PC-9 (cell line): ENCODE results near the gene CCDC192. TPM values are rescaled to one million over a fixed set of nuclear protein-coding genes. Genes with fewer than 3 reads are reported as not detected.

Experiments used
- BruUV-seq: library from RNA; stranded (reverse); fragments of 400-500 nt; replicated peaks from 2 replicates; lab custom pipeline; 2021; lab: Mats Ljungman, UMichigan
- CTCF ChIA-PET: fragments of 300-600 bp; sonication (Branson Sonifier 250); formaldehyde crosslinking; loops from one replicate; lab custom pipeline; 2022; ENCODE audit warnings: antibody characterized with exemption; lab: Charles Lee
- POLR2A ChIA-PET: fragments of 300-600 bp; sonication (Branson Sonifier 250); formaldehyde crosslinking; loops from one replicate; lab custom pipeline; 2022; ENCODE audit warnings: antibody characterized with exemption; ENCODE audit not compliant: unreplicated experiment; lab: Charles Lee
- DNase-seq, 2 experiments: peaks; one replicate each; pipeline versions ENCODE4 v3.0.0 to v3.0.0-alpha.2; 2015 to 2022; ENCODE audit warnings: mixed read lengths in 1 of 2
- H2AFZ ChIP-seq: fragments of 200-600 bp; sonication (generic); 2 replicates; pipeline ENCODE4 v1.8.1; 2017; ENCODE audit warnings: antibody characterized with exemption
- H3F3A ChIP-seq: fragments of 200-600 bp; sonication (generic); 2 replicates; pipeline ENCODE4 v1.8.1; 2017; ENCODE audit warnings: antibody characterized with exemption, mild to moderate bottlenecking, low read depth; ENCODE audit not compliant: insufficient read depth
- H3K27ac ChIP-seq: fragments of 200-600 bp; sonication (generic); 2 replicates; pipeline ENCODE4 v1.6.1; 2016; ENCODE audit warnings: mixed run types
- H3K27me3 ChIP-seq: fragments of 200-600 bp; sonication (generic); 2 replicates; pipeline ENCODE4 v1.6.1; 2016; ENCODE audit warnings: low read depth, mixed run types; ENCODE audit not compliant: insufficient read depth
- H3K36me3 ChIP-seq: fragments of 200-600 bp; sonication (generic); 2 replicates; pipeline ENCODE4 v1.6.1; 2016; ENCODE audit warnings: low read depth, mixed run types
- H3K4me1 ChIP-seq: fragments of 200-600 bp; sonication (generic); replicated peaks from 2 replicates; pipeline ENCODE4 v1.6.1; 2016; ENCODE audit warnings: mixed run types; ENCODE audit not compliant: insufficient read depth
- H3K4me2 ChIP-seq: fragments of 200-600 bp; sonication (generic); 2 replicates; pipeline ENCODE4 v1.6.1; 2017; ENCODE audit warnings: mixed run types
- H3K4me3 ChIP-seq: fragments of 200-600 bp; sonication (generic); 2 replicates; pipeline ENCODE4 v1.6.1; 2016; ENCODE audit warnings: mixed run types
- H3K79me2 ChIP-seq: fragments of 200-600 bp; sonication (generic); 2 replicates; pipeline ENCODE4 v1.6.1; 2017; ENCODE audit warnings: low read depth, mixed run types
- H3K9me2 ChIP-seq: fragments of 200-600 bp; sonication (generic); 2 replicates; pipeline ENCODE4 v1.8.1; 2017; ENCODE audit warnings: mild to moderate bottlenecking; ENCODE audit not compliant: insufficient read depth
- H3K9me3 ChIP-seq: fragments of 200-600 bp; sonication (generic); 2 replicates; pipeline ENCODE4 v1.8.1; 2016; ENCODE audit warnings: low read depth; ENCODE audit not compliant: insufficient read depth
- H4K20me1 ChIP-seq: fragments of 200-600 bp; sonication (generic); 2 replicates; pipeline ENCODE4 v1.8.1; 2017; ENCODE audit not compliant: insufficient read depth
- EZH2 ChIP-seq: fragments of 200-600 bp; sonication (generic); IDR thresholded peaks from 2 replicates; pipeline ENCODE4 v1.8.0; 2017; ENCODE audit warnings: antibody characterized with exemption, low read depth
- intact Hi-C: fragments of 100-400 bp; cut with micrococcal nuclease; formaldehyde crosslinking; loops from one replicate; pipeline ENCODE4 v1.10.0; 2022; ENCODE audit not compliant: unreplicated experiment
- total RNA-seq: library from RNA; stranded (reverse); gene quantifications from 2 replicates; pipeline ENCODE4 v1.2.3, GENCODE V29; 2021
- TF ChIP-seq, protein P1 (sequence below): fragments of 200-600 bp; sonication (generic); conservative IDR thresholded peaks from 2 replicates; pipeline ENCODE4 v1.6.1; 2017; ENCODE audit warnings: mixed run types, antibody characterized with exemption, mild to moderate bottlenecking, moderate library complexity

Gene CCDC192
- total RNA-seq, 1 experiment from 2014 or later = not detected

- Histone ChIP-seq H3K27ac (no peak overlapping the region), H3K27me3 (no peaks in the 10 kb centered on the region), H4K20me1 (no peaks in the 10 kb centered on the region), H3K4me1 (peaks cover 17% of the 10 kb centered on the region), H3K9me2 (no peaks in the 10 kb centered on the region), H3K4me3 (no peak overlapping the region), H2AFZ (no peak overlapping the region), H3K79me2 (no peaks in the 10 kb centered on the region), H3K36me3 (no peaks in the 10 kb centered on the region), H3F3A (peaks cover 3% of the 10 kb centered on the region; the same call in 1 of the 2 replicates), H3K4me2 (no peak overlapping the region), H3K9me3 (no peaks in the 10 kb centered on the region)
- CTCF ChIA-PET = no interaction called here
- intact Hi-C loops = no loop called here
- DNase-seq = no peak
- POLR2A ChIA-PET = no interaction called here
- BruUV-seq = no TSS peak
- TF ChIP-seq EZH2 = no peak
- TF ChIP-seq, protein P1, sequence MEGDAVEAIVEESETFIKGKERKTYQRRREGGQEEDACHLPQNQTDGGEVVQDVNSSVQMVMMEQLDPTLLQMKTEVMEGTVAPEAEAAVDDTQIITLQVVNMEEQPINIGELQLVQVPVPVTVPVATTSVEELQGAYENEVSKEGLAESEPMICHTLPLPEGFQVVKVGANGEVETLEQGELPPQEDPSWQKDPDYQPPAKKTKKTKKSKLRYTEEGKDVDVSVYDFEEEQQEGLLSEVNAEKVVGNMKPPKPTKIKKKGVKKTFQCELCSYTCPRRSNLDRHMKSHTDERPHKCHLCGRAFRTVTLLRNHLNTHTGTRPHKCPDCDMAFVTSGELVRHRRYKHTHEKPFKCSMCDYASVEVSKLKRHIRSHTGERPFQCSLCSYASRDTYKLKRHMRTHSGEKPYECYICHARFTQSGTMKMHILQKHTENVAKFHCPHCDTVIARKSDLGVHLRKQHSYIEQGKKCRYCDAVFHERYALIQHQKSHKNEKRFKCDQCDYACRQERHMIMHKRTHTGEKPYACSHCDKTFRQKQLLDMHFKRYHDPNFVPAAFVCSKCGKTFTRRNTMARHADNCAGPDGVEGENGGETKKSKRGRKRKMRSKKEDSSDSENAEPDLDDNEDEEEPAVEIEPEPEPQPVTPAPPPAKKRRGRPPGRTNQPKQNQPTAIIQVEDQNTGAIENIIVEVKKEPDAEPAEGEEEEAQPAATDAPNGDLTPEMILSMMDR = no peak
Observed at GRCh38 chr5:127870914-127871313, 167.7 kb downstream of the CCDC192 start.

GRCh38 chr5:127871503-127872153, 168.4 kb downstream of the CCDC192 start:
- intact Hi-C loops = no loop called here
- Histone ChIP-seq H3K9me2 (no peaks in the 10 kb centered on the region), H3K27ac (no peak overlapping the region), H3K4me1 (peaks cover 24% of the 10 kb centered on the region), H3K4me3 (no peak overlapping the region), H3K4me2 (no peak overlapping the region), H3K27me3 (no peaks in the 10 kb centered on the region), H4K20me1 (no peaks in the 10 kb centered on the region), H3K9me3 (no peaks in the 10 kb centered on the region), H3K36me3 (no peaks in the 10 kb centered on the region), H3K79me2 (no peaks in the 10 kb centered on the region), H2AFZ (no peak overlapping the region), H3F3A (peaks cover 6% of the 10 kb centered on the region; the same call in 1 of the 2 replicates)
- TF ChIP-seq, protein P1 = no peak
- no peak for TF ChIP-seq EZH2
- ChIA-PET POLR2A (no interaction called here), CTCF (no interaction called here)
- peak in 1 of 2 experiments; percentile 88 for DNase-seq
- no TSS peak for BruUV-seq

- DNase-seq = no peak
- H3K9me2 ChIP-seq = no peaks in the 10 kb centered on the region
- ChIA-PET POLR2A (no interaction called here), CTCF (no interaction called here)
- intact Hi-C loops = no loop called here
- no peaks in the 10 kb centered on the region for H4K20me1 ChIP-seq
- TF ChIP-seq, protein P1 = no peak
- no peak for TF ChIP-seq EZH2
- peaks cover 6% of the 10 kb centered on the region; the same call in 1 of the 2 replicates for H3F3A ChIP-seq
- H3K4me2 ChIP-seq = no peak overlapping the region
- no peaks in the 10 kb centered on the region for H3K27me3 ChIP-seq
- no peaks in the 10 kb centered on the region for H3K79me2 ChIP-seq
- peaks cover 27% of the 10 kb centered on the region for H3K4me1 ChIP-seq
- no peak overlapping the region for H3K4me3 ChIP-seq
- no peak overlapping the region for H2AFZ ChIP-seq
- BruUV-seq = no TSS peak
- no peaks in the 10 kb centered on the region for H3K36me3 ChIP-seq
- no peaks in the 10 kb centered on the region for H3K9me3 ChIP-seq
- H3K27ac ChIP-seq = no peak overlapping the region
Observed at GRCh38 chr5:127872494-127872893, 169.3 kb downstream of the CCDC192 start.
